HG03571 (cell line): ENCODE data around the gene PAM16.
"Not testable (repeated sequence)": the region's sequence is repeated elsewhere in the genome, so short reads cannot be mapped to it uniquely, and the experiment has no call there.

Experiments used
- ATAC-seq: cut with Tn5 transposase; IDR thresholded peaks from one replicate; pipeline ENCODE4 v1.9.1; 2021; ENCODE audit not compliant: unreplicated experiment

Gene PAM16

DNA sequence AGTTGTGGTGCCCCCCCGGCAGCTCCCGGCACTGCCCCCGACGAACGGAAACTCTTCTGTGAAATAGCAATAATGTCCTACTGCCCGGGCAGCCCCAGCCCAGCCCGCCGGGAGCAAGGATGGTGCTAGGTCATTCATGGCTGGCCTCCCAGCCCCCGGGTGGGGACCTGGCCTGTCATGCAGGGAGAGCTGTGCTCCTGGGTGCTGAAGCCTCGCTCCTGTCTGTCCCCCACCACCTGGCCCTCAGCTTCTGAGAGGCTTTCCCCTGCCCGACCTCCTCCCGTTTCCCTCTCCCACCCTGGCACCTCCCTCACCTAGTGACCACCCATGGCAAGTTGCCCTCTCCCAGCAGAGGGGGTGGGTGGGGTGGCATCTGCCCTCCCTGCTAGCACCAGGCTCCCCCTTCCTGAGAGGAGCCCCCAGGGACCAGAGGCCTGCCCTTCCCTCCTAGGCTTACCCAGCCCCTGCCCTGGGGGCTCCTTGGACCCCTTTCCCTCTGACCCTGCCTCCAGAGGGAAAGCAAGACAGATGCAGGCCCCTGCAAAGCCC is 13.5 kb downstream of the PAM16 start:
- ATAC-seq, result no peak

DNA sequence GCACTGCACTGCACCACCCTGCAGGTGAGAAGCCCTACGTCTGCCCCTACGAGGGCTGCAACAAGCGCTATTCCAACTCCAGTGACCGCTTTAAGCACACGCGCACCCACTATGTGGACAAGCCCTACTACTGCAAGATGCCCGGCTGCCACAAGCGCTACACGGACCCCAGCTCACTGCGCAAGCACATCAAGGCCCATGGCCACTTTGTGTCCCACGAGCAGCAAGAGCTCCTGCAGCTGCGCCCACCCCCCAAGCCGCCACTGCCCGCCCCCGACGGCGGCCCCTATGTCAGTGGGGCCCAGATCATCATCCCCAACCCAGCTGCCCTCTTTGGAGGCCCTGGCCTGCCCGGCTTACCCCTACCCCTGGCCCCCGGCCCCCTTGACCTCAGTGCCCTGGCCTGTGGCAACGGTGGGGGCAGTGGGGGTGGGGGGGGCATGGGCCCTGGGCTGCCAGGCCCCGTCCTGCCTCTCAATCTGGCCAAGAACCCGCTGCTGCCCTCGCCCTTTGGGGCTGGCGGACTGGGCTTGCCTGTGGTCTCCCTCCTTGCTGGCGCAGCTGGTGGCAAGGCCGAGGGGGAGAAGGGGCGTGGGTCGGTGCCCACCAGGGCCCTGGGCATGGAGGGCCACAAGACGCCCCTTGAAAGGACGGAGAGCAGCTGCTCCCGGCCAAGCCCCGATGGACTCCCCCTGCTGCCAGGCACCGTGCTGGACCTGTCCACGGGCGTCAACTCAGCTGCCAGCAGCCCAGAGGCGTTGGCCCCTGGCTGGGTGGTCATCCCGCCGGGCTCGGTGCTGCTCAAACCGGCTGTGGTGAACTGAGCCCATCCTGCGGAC is 14.2 kb downstream of the PAM16 start:
- no peak for ATAC-seq

DNA sequence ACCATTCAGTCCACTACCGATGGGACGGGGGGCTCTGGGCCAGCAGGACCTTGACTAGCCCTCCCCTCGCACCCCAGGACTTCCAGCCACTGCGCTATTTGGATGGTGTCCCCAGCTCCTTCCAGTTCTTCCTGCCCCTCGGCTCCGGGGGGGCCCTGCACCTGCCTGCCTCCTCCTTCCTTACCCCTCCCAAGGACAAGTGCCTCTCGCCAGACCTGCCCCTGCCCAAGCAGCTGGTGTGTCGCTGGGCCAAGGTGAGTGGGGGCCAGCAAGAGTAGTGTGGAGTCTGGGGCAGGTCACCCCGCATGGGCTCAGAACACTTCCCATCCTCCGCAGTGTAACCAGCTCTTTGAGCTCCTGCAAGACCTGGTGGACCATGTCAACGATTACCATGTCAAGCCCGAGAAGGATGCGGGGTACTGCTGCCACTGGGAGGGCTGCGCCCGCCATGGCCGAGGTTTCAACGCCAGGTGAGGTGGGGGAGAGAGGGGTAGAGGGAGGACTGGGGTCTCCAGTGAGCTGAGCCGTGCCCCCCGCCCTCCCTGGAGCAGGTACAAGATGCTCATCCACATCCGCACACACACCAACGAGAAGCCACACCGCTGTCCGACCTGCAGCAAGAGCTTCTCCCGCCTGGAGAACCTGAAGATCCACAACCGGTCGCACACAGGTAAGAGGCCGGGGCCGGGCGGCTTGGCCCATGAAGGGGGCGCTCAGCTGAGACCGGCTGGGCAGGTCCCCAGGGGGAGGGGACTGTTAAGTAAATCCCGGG is 16.2 kb downstream of the PAM16 start:
- no peak for ATAC-seq

DNA sequence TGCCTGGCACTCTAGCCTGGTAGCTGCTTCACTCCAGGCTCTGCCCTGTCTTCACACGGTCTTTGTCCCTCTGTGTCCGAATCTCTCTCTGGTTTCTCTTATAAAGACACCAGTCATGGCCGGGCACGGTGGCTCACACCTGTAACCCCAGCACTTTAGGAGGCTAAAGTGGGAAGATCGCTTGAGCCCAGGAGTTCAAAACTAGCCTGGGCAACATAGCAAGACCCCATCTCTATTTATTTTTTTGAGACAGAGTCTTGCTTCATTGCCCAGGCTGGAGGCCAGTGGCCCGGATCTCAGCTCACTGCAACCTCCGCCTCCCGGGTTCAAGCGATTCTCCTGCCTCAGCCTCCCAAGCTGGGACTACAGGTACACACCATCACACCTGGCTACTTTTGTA is 17.4 kb downstream of the PAM16 start:
- not testable (repeated sequence) for ATAC-seq

DNA sequence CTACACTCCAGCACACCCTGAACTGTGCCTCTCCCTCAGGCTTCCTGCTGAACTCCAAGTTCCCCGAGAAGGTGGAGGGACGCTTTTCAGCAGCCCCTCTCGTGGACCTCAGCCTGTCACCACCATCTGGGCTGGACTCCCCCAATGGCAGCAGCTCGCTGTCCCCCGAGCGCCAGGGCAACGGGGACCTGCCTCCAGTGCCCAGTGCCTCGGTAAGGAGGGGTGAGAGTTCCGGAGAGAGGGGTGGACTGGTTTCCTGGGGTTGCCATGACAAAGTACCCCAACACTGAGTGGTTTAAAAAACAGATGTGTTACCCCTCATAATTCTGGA is 17.8 kb downstream of the PAM16 start:
- ATAC-seq, result no peak

DNA sequence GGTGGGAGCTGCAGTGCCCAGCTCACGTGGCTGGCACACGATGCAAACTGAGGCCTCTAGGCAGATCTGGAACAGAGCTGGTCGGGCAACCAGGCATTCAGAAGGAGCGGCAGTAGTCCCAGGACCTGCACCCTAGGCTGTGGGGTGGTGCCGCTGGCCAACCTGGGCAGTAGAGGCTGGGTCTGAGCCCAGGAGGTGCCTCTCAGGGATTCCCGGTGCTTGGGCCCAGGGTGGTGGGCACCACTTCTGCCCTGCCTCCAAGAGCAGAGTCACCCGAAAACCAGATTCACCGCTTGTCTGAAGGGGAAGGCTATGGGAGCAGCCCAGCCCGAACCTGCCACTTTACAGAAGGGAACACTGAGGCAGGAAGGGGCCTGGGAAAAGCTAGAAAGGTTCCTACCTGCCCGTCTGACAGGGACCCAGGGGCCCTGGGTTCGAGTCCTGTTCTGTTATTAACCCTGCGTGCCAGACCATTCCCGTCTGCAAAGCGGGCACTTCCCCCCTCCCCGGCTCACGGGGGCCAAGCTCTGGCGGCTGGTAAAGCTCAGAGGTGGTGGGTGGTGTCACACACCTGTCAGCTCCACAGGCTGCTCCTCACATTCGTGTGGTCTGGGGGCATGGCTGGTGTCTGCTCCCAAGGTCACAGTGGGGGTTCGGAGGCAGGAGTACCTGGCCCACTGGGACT is 18.4 kb downstream of the PAM16 start:
- ATAC-seq, result no peak

DNA sequence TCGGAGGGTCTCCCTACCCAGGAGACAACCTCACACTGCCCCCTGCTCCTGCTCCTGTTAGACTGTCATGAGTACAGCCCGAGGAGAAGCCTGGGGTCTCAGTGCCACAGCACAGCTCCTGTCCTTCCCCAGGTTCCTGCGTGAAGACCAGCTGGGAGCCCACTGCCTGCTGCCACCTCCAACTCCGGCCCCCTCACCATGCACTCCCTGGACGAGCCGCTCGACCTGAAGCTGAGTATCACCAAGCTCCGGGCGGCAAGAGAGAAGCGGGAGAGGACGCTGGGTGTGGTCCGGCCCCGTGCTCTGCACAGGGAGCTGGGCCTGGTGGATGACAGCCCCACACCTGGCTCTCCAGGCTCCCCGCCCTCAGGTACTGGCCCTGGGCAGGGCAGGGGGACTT is 19.0 kb downstream of the PAM16 start:
- no peak for ATAC-seq

DNA sequence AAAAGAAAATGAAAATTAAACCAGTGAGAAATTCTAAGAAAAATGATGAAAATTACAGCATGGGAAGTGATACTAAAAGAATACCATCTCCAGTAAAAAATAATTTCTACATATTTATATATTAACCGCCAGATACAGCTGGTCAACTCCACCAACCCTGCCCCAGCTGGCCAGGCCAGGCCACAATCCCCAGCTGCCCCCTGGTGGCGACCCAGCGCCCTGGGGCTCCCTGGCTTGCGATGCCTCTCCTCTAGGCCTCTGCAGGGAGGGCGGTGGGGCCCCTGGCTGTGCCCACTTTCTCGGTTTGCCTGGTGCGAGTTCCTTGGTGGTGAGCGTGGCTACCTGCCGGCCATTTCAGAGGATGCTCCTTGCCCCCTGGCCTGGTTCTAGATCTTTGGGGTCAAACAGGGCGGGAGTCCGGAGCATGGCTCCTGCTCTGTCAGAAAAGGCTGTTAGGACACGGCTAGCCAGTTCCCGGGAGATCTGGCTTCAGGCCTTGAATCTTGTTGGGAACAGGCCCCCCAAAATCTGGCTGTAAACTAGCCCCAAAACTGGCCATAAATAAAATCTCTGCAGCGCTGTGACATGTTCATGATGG is 20.7 kb downstream of the PAM16 start:
- no peak for ATAC-seq

DNA sequence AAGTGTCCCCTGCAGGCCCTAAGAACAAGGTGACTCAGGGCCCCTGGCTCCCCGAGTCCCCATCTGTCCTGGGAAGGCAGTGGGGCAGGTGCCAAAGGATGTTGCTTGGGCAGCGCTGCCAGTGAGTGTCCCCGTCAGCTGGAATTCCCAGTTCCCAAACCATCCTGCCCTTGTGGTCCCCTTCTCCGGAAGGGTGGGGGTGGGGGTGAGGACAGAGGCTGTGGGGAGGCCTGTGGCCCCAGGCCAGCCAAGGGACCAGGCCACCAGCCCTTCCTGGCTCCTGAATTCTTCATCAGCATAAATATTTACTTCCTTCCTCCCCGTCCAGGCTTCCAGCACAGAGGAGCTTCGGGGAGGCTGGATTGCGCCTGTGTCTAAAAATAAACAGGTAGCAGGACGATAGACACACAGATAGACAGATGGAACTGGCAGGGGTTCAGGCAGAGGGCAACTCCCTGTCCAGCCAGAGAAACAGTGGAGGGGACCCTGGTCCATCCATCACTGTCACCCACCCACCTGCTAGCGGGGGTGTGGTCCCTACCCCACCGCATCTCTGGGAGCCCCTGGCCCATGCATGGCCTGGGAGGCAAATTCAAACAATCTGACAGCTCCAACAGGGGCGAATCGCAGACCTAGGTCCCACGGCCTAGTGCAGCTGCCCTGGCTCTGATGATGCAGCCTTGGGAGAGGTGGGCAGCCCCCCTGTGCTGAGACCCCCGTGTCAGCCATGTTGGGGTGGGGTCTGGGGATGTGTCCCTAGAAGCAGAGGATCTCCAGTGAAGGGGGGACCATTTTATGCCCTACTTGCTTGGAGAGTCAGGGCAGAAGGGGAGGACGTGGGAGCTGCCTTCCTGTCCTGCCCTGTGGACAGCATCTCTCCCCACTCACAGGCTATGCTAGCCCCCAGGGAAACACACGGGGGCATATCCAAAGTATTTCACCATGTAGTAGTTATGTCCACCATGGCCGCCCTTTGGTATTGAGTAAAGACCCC is 22.0 kb downstream of the PAM16 start:
- no peak for ATAC-seq

DNA sequence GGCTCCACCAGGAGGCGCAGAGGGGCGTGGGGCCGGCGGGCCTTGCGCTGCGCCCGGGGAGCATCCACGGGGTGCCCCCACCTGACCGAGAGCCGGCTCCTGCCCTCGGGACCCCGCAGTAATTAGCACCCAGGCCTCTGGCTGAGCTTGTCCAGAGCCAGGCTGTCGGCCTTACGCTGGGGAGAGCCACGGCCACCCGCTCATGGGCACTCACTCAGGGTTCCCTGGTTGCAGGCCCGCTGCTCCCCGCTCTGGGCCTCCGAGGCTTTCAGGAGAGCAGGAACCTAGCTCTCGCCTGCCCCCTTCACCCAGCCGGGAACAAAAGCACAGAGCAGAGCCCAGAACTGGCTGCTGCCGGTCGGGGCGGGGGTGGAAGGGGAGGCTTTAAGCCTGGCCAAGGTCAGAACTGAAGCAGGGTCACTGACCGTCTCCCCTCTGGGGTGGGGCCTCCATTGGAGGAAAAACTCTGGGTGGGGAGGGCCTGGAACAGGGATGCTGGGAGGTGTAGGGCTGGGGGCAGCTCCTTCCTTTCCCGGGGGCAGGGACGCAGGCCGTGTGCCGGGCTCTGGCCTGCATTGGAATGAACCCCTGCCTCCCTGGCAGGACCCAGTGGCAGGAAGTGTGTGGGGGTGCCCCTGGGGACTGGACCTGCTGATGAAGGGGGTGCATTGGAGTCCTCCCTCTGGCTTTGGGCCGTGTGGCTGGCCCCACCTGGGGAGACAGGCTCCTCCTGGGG is 22.9 kb downstream of the PAM16 start:
- no peak for ATAC-seq

DNA sequence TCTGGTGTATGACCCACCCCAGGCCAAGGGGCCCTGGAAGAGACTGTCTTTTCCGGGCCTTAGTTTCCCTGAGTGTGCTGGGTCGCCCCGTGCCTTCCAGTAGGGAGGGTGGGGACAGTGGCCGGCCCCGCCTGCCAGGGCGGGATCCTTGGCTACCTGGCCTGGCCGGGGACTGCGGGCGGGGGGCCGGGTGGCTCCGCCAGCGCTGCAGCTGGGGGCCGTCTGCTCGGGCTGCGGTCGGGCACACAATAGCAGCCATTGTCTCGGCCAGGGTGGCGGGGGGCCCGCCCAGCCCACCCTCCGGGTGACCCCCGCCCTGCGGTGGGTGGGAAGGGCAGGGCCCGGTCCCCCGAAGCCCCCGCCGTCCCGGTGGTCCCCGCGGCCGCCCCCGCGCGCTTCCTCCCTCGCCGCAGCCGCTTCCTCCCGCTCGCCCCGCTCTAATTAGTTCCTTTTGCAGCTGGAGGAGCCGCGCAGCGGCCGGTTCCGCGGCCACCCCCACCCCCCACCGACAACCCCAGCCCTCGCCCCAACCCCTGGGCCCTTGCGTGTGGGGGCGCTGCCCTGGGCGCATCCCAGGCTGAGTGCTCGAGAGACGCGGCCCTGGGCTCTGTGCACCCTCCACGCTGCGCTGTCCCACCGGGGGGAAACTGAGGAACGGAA is 23.6 kb downstream of the PAM16 start:
- ATAC-seq, result no peak

DNA sequence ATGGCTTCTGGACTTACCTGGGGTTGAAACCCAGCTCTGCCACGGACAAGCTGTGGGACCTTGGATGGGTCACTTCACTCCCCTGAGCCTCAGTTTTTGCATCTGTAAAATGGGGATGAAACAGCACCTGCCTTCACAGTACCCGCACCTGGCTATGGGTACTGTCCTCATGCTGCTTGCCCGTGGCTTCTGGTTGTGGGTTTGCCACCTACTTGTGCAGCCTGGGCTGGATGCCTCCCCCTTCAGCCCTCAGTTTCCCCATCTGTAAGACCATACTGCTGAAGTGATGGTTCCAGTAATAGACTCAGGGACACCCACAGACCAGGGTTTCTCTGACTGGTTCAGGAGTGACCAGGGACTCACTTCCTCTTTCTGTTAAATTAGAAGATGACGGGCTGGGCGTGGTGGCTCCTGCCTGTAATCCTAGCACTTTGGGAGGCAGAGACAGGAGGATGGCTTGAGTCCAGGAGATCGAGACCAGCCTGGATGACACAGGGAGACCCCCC is 25.8 kb downstream of the PAM16 start:
- ATAC-seq, result no peak

DNA sequence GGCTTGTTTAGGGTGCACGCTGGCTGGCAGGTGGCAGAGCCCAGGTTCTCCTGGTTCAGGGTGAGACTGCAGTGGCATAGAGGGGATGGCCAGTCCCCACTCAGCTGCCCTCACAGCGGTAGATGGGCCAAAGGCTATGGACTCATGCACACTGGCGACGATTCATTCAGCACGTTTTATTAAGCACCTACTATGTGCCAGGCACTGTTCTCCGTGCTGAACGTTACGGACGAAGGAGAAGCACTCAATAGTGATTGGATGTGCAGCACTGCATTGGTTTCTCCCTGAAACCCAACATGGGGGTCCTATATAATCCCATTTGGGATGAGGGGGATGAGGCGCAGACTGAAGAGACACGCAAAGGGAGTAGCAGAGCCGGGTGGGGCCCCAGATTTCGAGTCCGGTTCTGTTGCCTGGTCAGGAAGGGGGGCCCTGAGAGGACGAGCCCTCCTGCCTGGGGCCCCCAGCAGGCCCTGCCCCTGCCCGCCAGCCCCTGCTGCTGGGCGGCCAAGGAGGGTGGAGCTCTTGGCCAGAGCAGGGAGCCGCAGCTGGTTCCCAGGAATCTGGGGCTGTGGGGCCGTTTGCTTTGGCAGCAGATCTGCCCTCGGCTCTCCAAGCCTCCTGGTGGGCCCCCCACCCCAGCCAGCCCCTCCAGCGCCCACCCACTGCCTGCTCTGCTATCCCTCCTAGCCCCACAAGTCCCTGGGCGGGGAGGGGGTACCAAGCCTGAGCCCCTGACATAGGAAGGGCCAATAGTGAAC is 26.4 kb downstream of the PAM16 start:
- no peak for ATAC-seq

DNA sequence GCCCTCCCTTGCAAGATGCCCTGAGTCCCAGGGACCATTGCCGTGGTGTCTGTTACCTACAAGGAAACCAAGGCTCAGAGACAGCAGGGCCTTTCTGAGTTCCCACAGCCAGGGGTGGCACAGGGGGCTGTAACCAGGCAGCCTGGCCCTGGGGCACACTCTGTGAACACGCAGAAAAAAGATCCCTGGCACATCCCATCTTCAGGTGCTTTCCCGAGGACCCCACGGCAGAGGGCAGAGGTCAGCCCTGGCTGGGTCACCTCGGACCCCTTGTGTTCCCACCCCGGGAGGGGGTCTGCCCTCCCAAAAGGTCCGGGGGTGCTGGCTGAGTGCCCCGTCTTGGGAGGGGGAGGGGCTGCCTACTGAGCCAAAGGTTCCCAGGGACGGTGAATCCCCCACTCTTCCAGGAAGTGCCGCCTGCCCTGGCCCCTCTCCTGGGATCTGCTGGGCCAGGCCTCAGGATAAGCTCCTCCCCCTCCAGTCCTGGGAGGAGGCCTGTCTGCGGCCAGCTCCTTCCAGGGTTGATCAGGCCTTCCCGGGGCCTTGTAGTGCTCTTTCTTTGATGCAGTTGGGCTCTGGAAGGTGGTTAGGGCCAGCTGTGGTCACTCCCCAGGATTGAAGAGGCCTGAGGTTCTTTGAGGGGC is 27.2 kb downstream of the PAM16 start:
- no peak for ATAC-seq

DNA sequence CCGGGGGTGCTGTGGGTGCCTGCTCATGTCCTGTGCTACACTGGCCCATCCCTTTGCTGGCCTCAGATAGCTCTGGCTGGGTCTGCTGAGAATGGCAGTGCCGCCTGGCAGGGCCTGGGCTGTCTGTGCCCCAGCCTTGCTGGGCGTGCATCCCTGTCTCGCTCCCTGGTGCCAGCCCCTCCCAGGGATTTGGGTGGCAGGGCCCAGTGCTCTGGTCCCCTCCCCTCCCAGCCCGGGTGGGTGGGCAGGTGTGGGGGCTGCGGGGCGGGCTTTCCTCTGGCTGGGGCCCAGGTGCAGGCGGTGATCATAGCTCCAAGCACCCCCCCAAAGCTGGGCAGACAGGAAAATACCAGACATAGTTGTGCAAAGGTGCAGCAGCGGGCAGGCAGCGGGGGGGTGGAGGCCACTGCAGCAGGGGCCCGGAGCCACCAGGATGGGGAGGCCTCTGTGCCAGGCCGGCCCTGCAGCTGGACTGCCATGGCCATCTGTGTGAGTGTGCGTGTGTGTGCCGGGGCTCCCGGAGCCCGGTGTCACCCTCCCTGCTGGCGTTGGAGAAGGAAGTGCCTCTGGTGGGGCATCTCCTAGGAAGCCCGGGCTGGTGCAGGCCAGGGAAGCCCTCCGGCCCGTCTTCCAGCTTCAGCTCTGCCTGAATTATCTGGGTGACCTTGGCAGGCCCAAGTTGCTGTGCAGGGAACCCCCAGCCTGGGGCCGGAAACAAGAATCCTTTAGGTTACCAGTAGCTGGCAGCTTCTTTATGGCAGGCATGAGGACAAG is 27.9 kb downstream of the PAM16 start:
- no peak for ATAC-seq

DNA sequence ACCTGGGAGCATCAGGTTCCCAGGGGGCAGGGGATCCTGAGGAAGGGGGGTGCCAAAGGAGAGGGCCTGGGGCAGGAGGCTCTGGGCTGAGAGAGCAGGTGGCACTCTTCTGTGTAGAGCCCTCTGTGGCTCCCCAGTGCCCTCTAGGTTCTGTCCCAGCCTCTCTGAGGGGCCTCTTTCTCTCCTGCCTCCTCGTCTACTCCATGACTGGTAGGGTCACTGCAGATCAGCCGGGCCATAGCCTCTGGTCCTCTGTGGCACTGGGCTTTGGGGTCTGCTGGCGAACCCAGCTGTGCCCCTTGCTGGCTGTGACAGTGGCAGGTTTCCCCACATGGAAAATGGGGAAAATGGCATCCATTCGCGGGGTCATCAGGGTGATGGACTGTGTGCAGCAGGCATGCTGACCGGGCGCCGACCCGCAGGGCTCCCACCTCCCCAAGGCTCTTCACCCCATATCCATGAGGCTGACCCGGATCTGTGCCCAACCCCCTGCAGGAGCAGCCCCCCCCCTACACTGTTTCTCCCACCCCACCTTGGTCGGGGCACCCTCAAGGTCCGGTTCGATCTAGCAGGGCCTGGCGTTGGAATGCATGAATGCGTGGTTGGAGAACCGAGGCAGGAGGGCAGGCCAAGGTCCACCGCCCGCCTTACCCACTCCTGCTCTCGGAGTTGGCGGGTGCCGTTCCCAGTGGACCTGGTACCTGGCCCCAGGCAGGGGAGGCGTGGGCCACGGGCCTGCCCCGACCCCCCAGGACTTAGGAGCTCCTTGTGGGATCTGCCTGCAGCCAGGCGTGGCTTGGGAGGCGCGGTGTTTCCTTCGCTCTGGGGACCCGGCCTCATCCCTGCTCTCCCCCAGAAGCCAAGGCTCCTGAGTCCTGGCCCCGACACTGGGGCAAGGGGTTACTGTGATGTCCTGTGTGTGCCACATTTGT is 28.7 kb downstream of the PAM16 start:
- no peak for ATAC-seq
